DND-41 (cell line): ENCODE results near the gene GSTK1.

ENCODE experiments used
- ATAC-seq: fragments of 200-7000 bp; cut with Tn5 transposase; 3 replicates; pipeline ENCODE4 v1.9.1; 2021; ENCODE audit warnings: low read depth; ENCODE audit not compliant: insufficient read depth
- DNase-seq: peaks from one replicate; pipeline ENCODE4 v3.0.0-alpha.2; 2020
- H2AFZ ChIP-seq: 2 replicates; pipeline ENCODE4 v1.6.0; 2012; ENCODE audit warnings: low read depth, low read length
- H3K27ac ChIP-seq: 2 replicates; pipeline ENCODE4 v1.5.1; 2012; ENCODE audit warnings: low read length, inconsistent platforms
- H3K27me3 ChIP-seq: fragments of 200-600 bp; sonication (generic); 2 replicates; pipeline ENCODE4 v1.6.0; 2012; ENCODE audit warnings: low read length, mild to moderate bottlenecking, inconsistent platforms; ENCODE audit not compliant: insufficient read depth, poor library complexity
- H3K36me3 ChIP-seq: 2 replicates; pipeline ENCODE4 v1.5.1; 2012; ENCODE audit warnings: low read length, inconsistent platforms; ENCODE audit not compliant: insufficient read depth
- H3K4me1 ChIP-seq: 2 replicates; pipeline ENCODE4 v1.5.1; 2012; ENCODE audit warnings: mild to moderate bottlenecking, low read length; ENCODE audit not compliant: insufficient read depth
- H3K4me2 ChIP-seq: 2 replicates; pipeline ENCODE4 v1.6.0; 2012; ENCODE audit warnings: mild to moderate bottlenecking, moderate library complexity, low read length, inconsistent platforms; ENCODE audit not compliant: insufficient read depth
- H3K4me3 ChIP-seq, 2 experiments: fragments of 200-600 bp in 1 of 2; shearing (Covaris generic) in 1 of 2; 2 replicates each; pipeline ENCODE4 v1.5.1; 2012 to 2016; ENCODE audit warnings: inconsistent platforms in 2 of 2, low read length in 2 of 2, mild to moderate bottlenecking in 2 of 2, low read depth in 1 of 2, moderate library complexity in 1 of 2
- H3K79me2 ChIP-seq: 2 replicates; pipeline ENCODE4 v1.6.0; 2012; ENCODE audit warnings: low read length, inconsistent platforms; ENCODE audit not compliant: insufficient read depth
- H3K9ac ChIP-seq: 2 replicates; pipeline ENCODE4 v1.6.0; 2012; ENCODE audit warnings: low read depth, mild to moderate bottlenecking, inconsistent platforms, low read length, moderate library complexity
- H3K9me3 ChIP-seq: 2 replicates; pipeline ENCODE4 v1.5.1; 2012; ENCODE audit warnings: low read length, moderate library complexity, mild to moderate bottlenecking, inconsistent platforms; ENCODE audit not compliant: insufficient read depth, severe bottlenecking
- H4K20me1 ChIP-seq: 2 replicates; pipeline ENCODE4 v1.6.0; 2012; ENCODE audit warnings: low read length; ENCODE audit not compliant: insufficient read depth
- EZH2 ChIP-seq: IDR thresholded peaks from 3 replicates; pipeline ENCODE4 v1.6.1; 2012; ENCODE audit warnings: borderline replicate concordance, low read depth, mild to moderate bottlenecking, moderate library complexity, low read length, inconsistent platforms; ENCODE audit not compliant: severe bottlenecking
- TF ChIP-seq, protein P1 (sequence below): IDR thresholded peaks from 2 replicates; pipeline ENCODE4 v1.5.1; 2012; ENCODE audit warnings: borderline replicate concordance, low read length, moderate library complexity, mild to moderate bottlenecking; ENCODE audit not compliant: poor library complexity, severe bottlenecking; ENCODE audit errors: extremely low read depth

GSTK1 gene

DNA sequence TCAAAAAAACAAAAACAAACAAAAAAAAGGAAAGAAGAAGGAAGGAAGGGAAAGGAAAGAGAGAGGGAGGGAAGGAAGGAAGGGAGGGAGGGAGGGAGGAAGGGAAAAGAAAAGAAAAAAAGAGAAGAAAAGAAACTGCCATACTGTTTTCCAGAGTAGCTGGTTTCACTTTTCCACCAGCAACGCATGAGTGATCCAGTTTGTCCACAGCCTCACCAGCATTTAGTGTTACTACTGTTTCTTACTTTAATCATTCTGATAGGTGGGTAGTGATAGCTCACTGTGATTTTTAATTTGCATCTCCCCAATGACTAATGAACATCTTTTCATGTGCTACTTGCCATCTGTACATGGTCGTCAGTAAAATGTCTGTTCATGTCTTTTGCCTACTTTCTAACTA is 9.6 kb downstream of the GSTK1 start:
- H3K4me3 ChIP-seq, result no peak overlapping the region
- ATAC-seq, result no peak

DNA sequence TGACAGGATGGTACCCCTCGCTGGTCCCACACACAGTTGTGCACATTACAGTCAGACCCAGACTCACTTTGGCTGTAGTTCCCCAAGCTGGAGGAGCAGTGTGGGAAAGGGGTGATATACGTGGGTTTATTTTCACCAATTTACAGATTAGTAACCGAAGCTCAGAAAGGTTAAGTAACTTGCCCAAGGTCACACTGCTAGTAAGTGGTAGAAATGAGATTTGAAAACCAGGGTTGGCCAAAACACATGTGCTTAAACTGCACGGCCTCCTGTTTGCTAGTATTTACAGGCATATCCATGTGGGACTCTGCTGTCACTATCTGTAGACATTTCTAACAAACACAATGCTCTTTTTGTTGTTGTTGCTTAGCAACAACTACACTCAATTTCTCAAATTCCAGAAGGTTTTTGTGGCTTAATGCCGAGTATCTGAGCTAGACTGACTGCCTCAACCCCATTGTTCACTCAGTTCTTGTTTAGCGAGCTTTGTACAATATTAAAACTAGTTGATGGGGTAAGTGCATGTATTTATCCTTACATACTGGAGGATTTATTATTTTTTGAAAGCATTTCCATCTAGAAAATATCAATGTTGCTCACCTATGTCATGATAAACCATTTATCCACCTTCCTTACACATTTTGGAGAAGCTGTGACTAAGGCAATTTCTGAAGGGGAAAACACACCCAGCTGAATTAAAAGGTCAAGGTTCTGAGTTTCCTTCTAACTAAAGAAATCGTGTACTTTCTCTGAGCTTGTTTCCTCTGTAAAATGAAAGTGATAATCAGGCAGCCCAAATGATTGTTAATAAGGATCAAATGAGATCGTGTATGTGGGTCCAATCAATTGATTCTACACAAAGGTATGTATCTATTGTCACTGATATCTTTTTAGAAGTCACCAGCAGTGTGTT is 16.2 kb downstream of the GSTK1 start:
- H3K4me2 ChIP-seq, result no peak overlapping the region
- H3K27ac ChIP-seq, result no peak overlapping the region

More for the DNA sequence above, 9.6 kb downstream of the GSTK1 start:
- no peak for DNase-seq
- no peaks in the 10 kb centered on the region for H3K4me1 ChIP-seq
- no peak overlapping the region for H3K4me2 ChIP-seq
- no peaks in the 10 kb centered on the region for H3K27me3 ChIP-seq
- no peaks in the 10 kb centered on the region for H3K9me3 ChIP-seq
- H3K27ac ChIP-seq, result no peak overlapping the region
- H3K79me2 ChIP-seq, result no peaks in the 10 kb centered on the region
- TF ChIP-seq EZH2, result no peak
- TF ChIP-seq, protein P1, sequence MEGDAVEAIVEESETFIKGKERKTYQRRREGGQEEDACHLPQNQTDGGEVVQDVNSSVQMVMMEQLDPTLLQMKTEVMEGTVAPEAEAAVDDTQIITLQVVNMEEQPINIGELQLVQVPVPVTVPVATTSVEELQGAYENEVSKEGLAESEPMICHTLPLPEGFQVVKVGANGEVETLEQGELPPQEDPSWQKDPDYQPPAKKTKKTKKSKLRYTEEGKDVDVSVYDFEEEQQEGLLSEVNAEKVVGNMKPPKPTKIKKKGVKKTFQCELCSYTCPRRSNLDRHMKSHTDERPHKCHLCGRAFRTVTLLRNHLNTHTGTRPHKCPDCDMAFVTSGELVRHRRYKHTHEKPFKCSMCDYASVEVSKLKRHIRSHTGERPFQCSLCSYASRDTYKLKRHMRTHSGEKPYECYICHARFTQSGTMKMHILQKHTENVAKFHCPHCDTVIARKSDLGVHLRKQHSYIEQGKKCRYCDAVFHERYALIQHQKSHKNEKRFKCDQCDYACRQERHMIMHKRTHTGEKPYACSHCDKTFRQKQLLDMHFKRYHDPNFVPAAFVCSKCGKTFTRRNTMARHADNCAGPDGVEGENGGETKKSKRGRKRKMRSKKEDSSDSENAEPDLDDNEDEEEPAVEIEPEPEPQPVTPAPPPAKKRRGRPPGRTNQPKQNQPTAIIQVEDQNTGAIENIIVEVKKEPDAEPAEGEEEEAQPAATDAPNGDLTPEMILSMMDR, result no peak
- no peak overlapping the region for H3K9ac ChIP-seq
- no peaks in the 10 kb centered on the region for H4K20me1 ChIP-seq
- H2AFZ ChIP-seq, result no peak overlapping the region
- peaks cover 19% of the 10 kb centered on the region for H3K36me3 ChIP-seq

GRCh38 chr7:143280160-143280559 is 16.9 kb downstream of the GSTK1 start:
- no peaks in the 10 kb centered on the region for H3K79me2 ChIP-seq
- no peak overlapping the region for H3K27ac ChIP-seq
- no peaks in the 10 kb centered on the region for H3K9me3 ChIP-seq
- no peaks in the 10 kb centered on the region for H3K27me3 ChIP-seq
- DNase-seq (no peak), ATAC-seq (no peak)
- no peak overlapping the region for H3K4me2 ChIP-seq
- TF ChIP-seq, protein P1, result no peak
- no peak for TF ChIP-seq EZH2
- no peak overlapping the region for H3K9ac ChIP-seq
- H3K4me1 ChIP-seq, result peaks cover 5% of the 10 kb centered on the region; the same call in 1 of the 2 replicates
- no peaks in the 10 kb centered on the region for H4K20me1 ChIP-seq
- H3K36me3 ChIP-seq, result no peaks in the 10 kb centered on the region
- no peak overlapping the region for H2AFZ ChIP-seq
- H3K4me3 ChIP-seq, result no peak overlapping the region

More for the DNA sequence above, 16.2 kb downstream of the GSTK1 start:
- TF ChIP-seq EZH2, result no peak
- TF ChIP-seq, protein P1, result no peak
- H3K36me3 ChIP-seq, result no peaks in the 10 kb centered on the region
- H3K9ac ChIP-seq, result no peak overlapping the region
- H4K20me1 ChIP-seq, result no peaks in the 10 kb centered on the region
- H2AFZ ChIP-seq, result no peak overlapping the region
- peaks cover 5% of the 10 kb centered on the region; the same call in 1 of the 2 replicates for H3K4me1 ChIP-seq
- H3K27me3 ChIP-seq, result no peaks in the 10 kb centered on the region
- H3K9me3 ChIP-seq, result no peaks in the 10 kb centered on the region
- H3K79me2 ChIP-seq, result no peaks in the 10 kb centered on the region
- H3K4me3 ChIP-seq, result no peak overlapping the region
- ATAC-seq (no peak), DNase-seq (no peak)
